ENCODE results near the gene ZNF814.
"Not testable (repeated sequence)": the region's sequence is repeated elsewhere in the genome, so short reads cannot be mapped to it uniquely, and the experiment has no call there.

DNA sequence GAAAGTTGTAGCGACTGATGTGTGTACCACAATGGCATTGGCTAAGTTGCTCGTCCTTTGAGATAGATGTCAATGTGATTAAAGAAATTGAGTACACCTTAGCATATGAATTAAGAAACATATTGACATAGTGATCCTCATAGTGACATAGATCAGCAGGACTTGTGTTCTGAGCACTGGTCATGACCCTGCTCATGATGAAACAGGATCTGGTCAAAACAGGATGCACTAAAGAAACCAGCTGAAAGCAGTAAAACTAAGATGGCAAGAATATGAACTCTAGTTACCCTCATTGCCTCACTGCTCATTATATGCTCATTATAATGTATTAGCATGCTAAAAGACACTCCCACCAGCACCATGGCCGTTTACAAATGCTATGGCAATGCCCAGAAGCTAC, 41.7 kb downstream of the ZNF814 start:
- not testable (repeated sequence) for TF ChIP-seq EZH2phosphoT487 (IDR thresholded peaks at IDR 0.05; ENCODE audit: insufficient read depth, low read depth); EZH2 (IDR thresholded peaks at IDR 0.05; ENCODE audit: insufficient read depth, poor library complexity, severe bottlenecking)
